ENCODE measurements around the gene ETS2. TPM values are rescaled to one million over a fixed set of nuclear protein-coding genes. Genes with fewer than 3 reads are reported as not detected.

Gene ETS2
- polyA plus RNA-seq, 1 donor from 2014 or later, result 11.6 TPM

DNA sequence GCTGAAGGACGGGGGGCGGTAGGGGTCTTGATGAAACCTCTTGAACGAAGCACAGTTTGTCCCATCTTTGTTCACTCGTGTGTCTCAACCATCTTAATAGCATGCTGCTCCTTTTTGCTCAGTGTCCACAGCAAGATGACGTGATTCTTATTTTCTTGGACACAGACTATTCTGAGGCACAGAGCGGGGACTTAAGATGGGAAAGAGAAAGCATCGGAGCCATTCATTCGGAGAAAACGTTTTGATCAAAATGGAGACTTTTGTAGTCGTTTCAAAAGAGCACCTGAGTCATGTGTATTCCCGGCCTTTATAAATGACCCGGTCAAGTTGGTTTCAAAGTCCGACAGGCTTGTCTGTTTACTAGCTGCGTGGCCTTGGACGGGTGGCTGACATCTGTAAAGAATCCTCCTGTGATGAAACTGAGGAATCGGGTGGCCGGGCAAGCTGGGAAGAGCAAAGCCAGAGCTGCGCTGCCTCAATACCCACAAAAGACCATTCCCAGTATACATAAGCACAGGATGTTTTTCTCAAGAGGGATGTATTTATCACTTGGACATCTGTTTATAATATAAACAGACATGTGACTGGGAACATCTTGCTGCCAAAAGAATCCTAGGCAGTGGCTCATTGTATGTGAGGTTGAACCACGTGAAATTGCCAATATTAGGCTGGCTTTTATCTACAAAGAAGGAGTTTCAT lies 18.5 kb downstream of the ETS2 start:
- peaks cover 4% of the 10 kb centered on the region for H3K9me3 ChIP-seq (ENCODE audit: low read length)
- no peak overlapping the region for H3K4me3 ChIP-seq (ENCODE audit: low read length)
- H3F3A ChIP-seq (ENCODE audit: insufficient read depth, low read length, poor library complexity, severe bottlenecking), result no peaks in the 10 kb centered on the region
- no peaks in the 10 kb centered on the region for H3K79me2 ChIP-seq (replicated peaks; ENCODE audit: insufficient read depth, low read length)
- no peak overlapping the region for H3K27ac ChIP-seq (ENCODE audit: low read length)
- H3K9me2 ChIP-seq (ENCODE audit: insufficient read depth, low read length), result no peaks in the 10 kb centered on the region
- H2AFZ ChIP-seq (ENCODE audit: low read depth, low read length), result no peak overlapping the region
- H3K27me3 ChIP-seq (ENCODE audit: insufficient read depth, low read depth, low read length), result no peaks in the 10 kb centered on the region
- TF ChIP-seq, protein P1, sequence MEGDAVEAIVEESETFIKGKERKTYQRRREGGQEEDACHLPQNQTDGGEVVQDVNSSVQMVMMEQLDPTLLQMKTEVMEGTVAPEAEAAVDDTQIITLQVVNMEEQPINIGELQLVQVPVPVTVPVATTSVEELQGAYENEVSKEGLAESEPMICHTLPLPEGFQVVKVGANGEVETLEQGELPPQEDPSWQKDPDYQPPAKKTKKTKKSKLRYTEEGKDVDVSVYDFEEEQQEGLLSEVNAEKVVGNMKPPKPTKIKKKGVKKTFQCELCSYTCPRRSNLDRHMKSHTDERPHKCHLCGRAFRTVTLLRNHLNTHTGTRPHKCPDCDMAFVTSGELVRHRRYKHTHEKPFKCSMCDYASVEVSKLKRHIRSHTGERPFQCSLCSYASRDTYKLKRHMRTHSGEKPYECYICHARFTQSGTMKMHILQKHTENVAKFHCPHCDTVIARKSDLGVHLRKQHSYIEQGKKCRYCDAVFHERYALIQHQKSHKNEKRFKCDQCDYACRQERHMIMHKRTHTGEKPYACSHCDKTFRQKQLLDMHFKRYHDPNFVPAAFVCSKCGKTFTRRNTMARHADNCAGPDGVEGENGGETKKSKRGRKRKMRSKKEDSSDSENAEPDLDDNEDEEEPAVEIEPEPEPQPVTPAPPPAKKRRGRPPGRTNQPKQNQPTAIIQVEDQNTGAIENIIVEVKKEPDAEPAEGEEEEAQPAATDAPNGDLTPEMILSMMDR (IDR thresholded peaks at IDR 0.05; ENCODE audit: poor library complexity, severe bottlenecking), result no peak
- TF ChIP-seq TAF1 (IDR thresholded peaks at IDR 0.05; ENCODE audit: low read depth), result no peak
- TF ChIP-seq, protein P2, sequence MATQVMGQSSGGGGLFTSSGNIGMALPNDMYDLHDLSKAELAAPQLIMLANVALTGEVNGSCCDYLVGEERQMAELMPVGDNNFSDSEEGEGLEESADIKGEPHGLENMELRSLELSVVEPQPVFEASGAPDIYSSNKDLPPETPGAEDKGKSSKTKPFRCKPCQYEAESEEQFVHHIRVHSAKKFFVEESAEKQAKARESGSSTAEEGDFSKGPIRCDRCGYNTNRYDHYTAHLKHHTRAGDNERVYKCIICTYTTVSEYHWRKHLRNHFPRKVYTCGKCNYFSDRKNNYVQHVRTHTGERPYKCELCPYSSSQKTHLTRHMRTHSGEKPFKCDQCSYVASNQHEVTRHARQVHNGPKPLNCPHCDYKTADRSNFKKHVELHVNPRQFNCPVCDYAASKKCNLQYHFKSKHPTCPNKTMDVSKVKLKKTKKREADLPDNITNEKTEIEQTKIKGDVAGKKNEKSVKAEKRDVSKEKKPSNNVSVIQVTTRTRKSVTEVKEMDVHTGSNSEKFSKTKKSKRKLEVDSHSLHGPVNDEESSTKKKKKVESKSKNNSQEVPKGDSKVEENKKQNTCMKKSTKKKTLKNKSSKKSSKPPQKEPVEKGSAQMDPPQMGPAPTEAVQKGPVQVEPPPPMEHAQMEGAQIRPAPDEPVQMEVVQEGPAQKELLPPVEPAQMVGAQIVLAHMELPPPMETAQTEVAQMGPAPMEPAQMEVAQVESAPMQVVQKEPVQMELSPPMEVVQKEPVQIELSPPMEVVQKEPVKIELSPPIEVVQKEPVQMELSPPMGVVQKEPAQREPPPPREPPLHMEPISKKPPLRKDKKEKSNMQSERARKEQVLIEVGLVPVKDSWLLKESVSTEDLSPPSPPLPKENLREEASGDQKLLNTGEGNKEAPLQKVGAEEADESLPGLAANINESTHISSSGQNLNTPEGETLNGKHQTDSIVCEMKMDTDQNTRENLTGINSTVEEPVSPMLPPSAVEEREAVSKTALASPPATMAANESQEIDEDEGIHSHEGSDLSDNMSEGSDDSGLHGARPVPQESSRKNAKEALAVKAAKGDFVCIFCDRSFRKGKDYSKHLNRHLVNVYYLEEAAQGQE (IDR thresholded peaks at IDR 0.05; ENCODE audit: borderline replicate concordance), result no peak
- H3K9ac ChIP-seq (ENCODE audit: low read length), result no peak overlapping the region
- H4K20me1 ChIP-seq (ENCODE audit: insufficient read depth), result no peaks in the 10 kb centered on the region
- H3K36me3 ChIP-seq (ENCODE audit: insufficient read depth, low read length), result peaks cover 28% of the 10 kb centered on the region
- no peak overlapping the region for H3K4me2 ChIP-seq (ENCODE audit: low read length)

DNA sequence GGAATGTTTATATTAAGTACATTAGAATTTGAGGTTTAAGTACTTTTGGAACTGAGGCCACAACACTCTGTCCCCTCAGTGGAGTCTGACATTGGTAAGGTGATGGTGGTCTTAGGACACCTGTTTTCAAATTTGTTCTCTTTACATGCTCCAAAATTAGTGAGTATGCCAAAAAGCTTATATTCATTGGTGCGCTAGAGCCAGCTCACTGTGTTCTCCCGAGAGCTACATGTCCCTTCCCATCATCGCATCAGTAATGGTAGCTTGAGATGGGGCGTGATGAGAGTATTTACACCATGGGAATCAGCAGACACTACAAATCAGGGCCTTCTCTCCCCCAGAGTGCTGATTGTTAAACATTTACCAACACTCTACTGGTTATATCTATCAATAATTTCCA lies 19.5 kb downstream of the ETS2 start:
- Histone ChIP-seq H3K9me3 (ENCODE audit: low read length) (peaks cover 4% of the 10 kb centered on the region), H3K27ac (ENCODE audit: low read length) (no peak overlapping the region), H2AFZ (ENCODE audit: low read depth, low read length) (no peak overlapping the region), H3K79me2 (replicated peaks; ENCODE audit: insufficient read depth, low read length) (no peaks in the 10 kb centered on the region), H3K4me3 (ENCODE audit: low read length) (no peak overlapping the region), H3K9me2 (ENCODE audit: insufficient read depth, low read length) (no peaks in the 10 kb centered on the region), H3K36me3 (ENCODE audit: insufficient read depth, low read length) (peaks cover 23% of the 10 kb centered on the region), H4K20me1 (ENCODE audit: insufficient read depth) (no peaks in the 10 kb centered on the region), H3F3A (ENCODE audit: insufficient read depth, low read length, poor library complexity, severe bottlenecking) (no peaks in the 10 kb centered on the region), H3K4me2 (ENCODE audit: low read length) (no peak overlapping the region), H3K9ac (ENCODE audit: low read length) (no peak overlapping the region), H3K27me3 (ENCODE audit: insufficient read depth, low read depth, low read length) (no peaks in the 10 kb centered on the region)
- TF ChIP-seq, protein P2 (IDR thresholded peaks at IDR 0.05; ENCODE audit: borderline replicate concordance), result no peak
- TF ChIP-seq POLR2AphosphoS5 (IDR thresholded peaks at IDR 0.05), result no peak
- no peak for TF ChIP-seq SMC3 (conservative IDR thresholded peaks at IDR 0.05; ENCODE audit: poor library complexity)
- TF ChIP-seq EZH2 (IDR thresholded peaks at IDR 0.05; ENCODE audit: borderline replicate concordance, insufficient read depth, low read length, poor library complexity, severe bottlenecking), result no peak
- TF ChIP-seq EP300 (conservative IDR thresholded peaks at IDR 0.05; ENCODE audit: poor library complexity, severe bottlenecking), result no peak
- no peak for TF ChIP-seq MXI1 (conservative IDR thresholded peaks at IDR 0.05; ENCODE audit: poor library complexity, severe bottlenecking)
- TF ChIP-seq, protein P1 (IDR thresholded peaks at IDR 0.05; ENCODE audit: poor library complexity, severe bottlenecking), result no peak
- TF ChIP-seq TAF1 (IDR thresholded peaks at IDR 0.05; ENCODE audit: low read depth), result no peak
- TF ChIP-seq RAD21 (conservative IDR thresholded peaks at IDR 0.05), result no peak

All from neural cell (in vitro differentiated cells).